ENCODE results near the gene INAFM2.

INAFM2 gene

DNA sequence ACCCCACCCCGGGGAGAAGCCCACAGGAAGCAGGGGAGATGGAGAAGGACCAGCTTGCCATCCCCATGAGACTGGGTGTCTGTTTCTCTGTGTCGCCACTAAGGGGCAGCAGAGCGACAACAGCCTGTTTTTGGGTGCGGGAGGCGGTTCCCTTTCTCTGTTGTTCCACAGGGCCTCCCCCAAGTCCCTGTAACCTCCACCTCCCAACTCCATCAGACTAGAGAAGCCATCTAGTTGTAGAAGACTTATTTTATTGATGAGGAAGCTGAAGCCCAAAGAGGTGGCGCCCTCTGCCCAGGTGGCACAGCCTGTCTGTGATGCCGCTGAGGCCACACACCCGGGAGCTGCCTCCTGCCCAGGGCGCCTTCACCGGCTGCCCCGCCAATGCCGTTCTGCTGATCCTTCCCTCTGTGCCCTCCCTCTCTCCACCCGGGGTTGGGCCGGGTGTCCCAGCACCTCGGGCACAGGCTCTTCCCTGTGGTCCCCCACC lies 21.2 kb downstream of the INAFM2 start:
- DNase-seq (ENCODE audit: low read depth), result no peak

DNA sequence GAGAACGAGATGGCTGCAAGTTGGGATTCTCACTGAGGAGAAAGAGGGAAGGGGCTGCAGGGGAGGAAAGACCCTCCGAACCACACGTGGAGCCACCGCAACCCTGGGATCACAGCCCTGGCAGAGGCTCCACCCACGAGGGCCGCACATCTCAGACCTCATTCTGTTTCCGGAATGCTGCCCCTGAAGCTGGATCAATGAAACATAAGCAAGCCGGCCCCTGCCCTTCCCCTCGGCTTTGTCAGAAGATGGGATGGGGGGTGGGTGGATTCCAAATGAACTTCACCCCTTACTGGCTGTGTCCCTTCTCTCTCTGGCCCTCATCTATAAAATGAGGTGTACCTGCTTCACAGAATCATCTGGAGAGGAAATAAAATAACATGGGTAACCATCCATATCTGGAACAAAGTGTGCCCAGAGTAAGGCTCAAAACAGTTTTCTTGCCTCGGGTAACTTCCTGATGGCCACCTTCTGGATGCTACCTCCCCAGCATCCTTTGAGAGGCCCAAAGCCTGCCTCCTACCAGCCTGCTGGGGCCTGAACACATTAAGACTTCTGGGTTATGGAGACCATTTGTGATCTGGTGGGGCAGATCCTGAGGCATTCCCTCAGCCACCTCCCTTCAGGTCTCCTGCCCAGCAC lies 21.9 kb downstream of the INAFM2 start:
- no peak for DNase-seq (ENCODE audit: low read depth)

- DNase-seq (ENCODE audit: low read depth), result no peak
Measured at GRCh38 chr15:40345867-40346578, 22.5 kb downstream of the INAFM2 start.

- no peak for DNase-seq (ENCODE audit: low read depth)
Measured at GRCh38 chr15:40346579-40347558, 23.4 kb downstream of the INAFM2 start.

GRCh38 chr15:40347559-40348473 lies 24.3 kb downstream of the INAFM2 start:
- no peak for DNase-seq (ENCODE audit: low read depth)

- no peak for DNase-seq (ENCODE audit: low read depth)
Measured at GRCh38 chr15:40348474-40348870, 25.0 kb downstream of the INAFM2 start.

- no peak for DNase-seq (ENCODE audit: low read depth)
Measured at GRCh38 chr15:40349163-40349562, 25.7 kb downstream of the INAFM2 start.

DNA sequence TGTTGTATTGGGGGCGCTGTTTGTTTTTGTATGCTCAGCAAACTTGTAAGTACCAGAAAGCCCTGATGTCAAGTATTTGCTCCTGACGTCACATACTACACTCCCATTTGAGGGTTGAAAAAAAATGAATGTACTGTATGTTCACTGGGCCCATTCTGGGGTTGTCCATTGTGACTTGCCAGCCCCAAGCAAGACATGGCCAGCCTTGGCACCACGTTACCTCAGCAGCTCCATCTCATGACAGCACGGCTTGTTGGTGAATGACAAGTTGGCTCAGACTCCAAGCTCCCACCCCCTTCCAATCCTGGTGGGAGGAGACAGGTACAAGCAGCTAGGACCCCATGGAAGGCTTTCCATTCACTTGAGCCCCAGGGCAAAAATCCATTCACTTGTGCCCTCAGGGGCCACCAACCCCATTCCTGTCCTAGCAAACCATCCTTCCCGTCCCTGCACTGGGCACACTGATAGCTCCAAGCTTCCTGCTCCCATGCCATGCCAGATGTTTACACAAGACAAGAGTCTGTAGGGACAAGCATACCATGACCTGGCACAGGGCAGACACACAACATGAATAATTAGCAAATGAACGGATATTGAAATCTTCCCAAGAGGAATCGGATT lies 28.9 kb downstream of the INAFM2 start:
- no peak for DNase-seq (ENCODE audit: low read depth)

GRCh38 chr15:40353697-40354096 lies 30.2 kb downstream of the INAFM2 start:
- no peak for DNase-seq (ENCODE audit: low read depth)

DNA sequence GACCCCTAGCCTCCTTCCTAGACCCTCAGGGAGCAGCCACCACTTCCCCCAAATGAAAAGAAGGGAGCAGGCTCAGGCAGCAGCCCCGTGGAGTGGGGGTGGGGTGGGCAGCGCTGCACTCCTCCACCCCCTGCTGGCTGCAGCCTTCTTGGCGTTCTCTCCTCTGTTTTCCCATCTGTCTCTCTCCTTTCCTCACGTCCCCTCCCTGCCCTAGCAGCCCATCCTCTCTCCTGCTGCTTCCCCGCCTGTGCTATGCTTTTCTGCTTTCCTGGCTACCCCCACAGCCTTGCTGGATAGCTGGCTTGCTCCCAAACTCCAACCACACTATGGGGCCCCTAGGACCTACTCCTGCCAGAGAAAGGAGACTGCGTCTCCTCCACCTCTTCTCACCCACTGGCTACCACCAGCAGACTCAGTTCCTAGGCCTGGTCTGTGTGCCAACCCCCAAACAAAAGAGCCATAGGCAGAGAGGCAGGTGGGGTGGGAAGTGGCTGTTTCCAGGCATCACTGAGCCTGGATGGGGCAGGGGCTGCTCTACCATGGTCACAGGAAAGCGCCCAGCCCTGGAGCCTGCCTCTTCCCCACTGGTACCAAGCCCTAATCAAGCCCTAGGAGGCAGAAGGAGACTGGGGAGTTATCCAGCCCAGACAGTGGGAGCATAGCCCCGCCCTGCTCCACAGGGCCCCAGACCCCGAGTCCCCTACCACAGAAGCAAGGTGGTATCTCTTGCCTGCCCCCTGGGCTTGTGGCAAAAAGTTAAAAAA lies 31.1 kb downstream of the INAFM2 start:
- DNase-seq (ENCODE audit: low read depth), result no peak

DNA sequence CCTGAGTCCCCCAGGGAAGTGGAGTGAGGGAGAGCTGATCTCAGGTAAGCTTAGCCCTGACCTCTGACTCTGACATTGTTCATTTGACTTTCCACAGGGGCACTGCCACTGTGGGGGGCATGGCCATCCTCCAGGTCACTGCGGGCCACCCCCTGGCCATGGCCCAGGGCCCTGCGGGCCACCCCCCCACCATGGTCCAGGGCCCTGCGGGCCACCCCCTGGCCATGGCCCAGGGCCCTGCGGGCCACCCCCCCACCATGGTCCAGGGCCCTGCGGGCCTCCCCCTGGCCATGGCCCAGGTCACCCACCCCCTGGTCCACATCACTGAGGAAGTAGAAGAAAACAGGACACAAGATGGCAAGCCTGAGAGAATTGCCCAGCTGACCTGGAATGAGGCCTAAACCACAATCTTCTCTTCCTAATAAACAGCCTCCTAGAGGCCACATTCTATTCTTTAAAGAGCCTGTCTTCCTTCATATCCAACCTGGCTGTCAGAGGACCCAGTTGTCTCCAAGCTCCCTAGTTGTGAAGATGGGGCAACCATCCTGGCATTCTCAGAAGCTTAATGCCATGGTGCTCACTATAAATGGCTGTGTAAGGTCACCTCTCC lies 32.6 kb downstream of the INAFM2 start:
- DNase-seq (ENCODE audit: low read depth), result no peak

- DNase-seq (ENCODE audit: low read depth), result no peak
Measured at GRCh38 chr15:40357246-40357645, 33.8 kb downstream of the INAFM2 start.

DNA sequence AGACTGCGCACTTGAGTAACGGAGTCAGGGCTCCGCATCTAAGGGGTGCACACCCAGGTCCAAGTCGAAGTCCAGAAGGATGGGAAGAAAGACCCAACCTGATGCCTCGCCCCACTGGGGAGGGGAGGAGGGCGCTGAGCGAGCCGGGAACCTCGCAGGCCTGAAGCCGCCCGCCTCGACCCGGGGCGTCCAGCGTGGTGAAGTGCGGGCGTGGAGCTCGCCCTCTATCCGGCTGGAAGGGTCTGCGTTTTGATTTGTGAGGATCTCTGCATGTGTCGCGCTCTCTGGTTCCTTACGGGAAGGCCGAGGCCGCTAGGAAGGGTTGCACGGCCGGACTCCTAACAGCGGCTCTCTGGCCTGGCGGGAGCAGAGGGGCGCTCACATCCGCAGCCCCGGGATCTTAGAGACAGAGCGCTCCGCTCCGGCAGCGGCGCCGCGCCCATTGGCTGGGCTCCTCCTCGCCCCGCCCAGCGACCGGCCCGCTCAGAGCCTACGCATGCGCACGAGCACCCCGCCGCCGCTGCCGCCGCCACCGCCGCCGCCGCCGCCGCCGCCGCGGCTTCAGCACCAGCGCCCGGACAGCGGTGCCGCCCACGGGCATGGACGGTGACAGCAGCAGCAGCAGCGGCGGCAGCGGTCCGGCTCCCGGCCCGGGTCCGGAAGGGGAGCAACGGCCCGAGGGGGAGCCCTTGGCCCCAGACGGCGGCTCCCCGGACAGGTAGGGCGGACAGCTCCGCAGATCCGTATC lies 34.4 kb downstream of the INAFM2 start, which contains the start of gene DISP2:
TSS of gene DISP2 (plus strand) at position 497 of the 748 bp plus-strand sequence. CDS start at position 600, 103 bp downstream.
- DNase-seq (ENCODE audit: low read depth), result no peak

DNA sequence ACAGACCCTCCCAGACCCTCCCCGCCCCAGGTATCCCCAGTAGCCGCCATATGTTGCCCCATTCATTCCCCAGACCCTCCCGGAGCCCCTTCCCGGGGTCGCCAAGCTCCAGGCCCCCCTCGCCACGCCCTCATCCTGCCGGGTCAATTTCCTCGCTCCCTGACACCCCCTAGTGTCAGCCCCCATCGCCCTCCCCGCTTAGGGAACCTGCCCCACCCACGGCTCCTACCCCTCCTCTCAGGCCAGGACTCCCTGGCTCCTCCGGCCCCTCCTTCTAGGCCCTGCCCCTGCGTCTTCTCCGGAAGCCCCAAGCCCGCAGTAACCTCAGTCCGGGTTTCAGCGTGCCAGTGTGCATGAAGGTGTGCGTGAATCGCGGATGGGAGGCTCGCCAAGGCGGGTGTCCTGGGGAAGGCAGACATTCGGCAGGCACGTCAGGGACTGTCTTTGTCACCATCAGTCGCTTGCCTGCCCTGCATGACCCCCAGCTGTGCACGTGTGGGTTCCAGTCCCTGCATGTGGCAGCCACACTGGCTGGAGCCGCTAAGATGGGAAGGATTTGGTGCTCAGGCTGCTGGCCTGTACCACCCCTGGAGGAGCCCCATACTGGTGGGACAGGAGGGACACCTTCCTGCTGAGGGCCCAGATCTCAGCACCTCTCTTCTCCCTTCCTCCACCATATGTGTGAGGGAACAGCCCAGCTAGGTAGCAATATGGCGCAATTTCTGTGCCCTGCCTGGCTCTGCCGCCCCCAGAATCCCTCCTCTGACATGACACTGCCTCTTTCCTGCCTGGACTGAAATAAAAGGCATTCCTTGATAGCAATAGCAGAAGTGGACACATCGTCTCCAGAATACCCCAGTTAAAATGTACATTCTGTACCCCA lies 35.2 kb downstream of the INAFM2 start:
- no peak for DNase-seq (ENCODE audit: low read depth)

DNA sequence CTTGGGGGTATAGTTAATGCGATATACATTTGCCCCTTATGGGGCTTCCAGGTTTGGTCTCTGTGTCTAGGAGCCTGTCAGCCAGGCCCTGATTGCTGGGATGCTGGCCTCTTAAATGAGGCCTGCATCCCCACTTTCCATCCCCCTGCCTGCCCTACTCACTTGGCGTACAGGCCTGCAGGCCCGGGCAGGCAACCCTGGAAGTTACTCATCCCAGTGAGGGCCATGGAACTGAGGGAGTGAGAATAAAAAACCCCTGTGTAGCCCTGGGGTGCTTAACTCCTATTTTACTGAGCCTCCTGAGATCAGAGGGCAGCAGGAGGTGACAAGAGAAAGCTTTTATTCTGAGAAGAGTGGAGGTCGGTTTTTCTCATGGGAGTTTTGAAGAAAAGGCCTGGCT lies 36.5 kb downstream of the INAFM2 start:
- DNase-seq (ENCODE audit: low read depth), result no peak

DNA sequence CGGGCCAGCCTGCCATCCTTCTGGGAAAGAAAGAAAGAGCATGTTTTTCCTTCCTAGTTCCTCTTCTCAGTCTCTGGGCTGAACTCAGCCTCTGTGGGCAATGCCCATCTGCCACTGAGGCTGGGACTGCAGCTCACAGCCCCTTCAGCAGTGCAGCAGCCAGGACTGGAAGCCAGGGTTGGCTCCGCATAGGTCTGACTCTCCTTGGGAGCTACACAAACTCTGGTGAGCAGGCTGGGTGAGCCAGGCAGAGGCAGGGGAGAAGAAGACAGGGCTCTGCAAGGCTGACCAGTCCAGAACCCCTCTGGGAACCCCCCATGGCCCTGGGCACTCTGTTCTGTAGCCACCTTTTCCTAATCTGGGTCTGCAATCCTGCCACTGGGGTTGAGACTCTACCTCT lies 38.1 kb downstream of the INAFM2 start:
- no peak for DNase-seq (ENCODE audit: low read depth)

- DNase-seq (ENCODE audit: low read depth), result no peak
Measured at GRCh38 chr15:40363611-40364010, 40.1 kb downstream of the INAFM2 start.

GRCh38 chr15:40364251-40364650 lies 40.8 kb downstream of the INAFM2 start:
- DNase-seq (ENCODE audit: low read depth), result no peak

Data from GM04504 (cell line).